Nephron (organoid): ENCODE data around the gene P3H1.

Source experiments
- H3K27ac Mint-ChIP-seq, 3 experiments: 2 replicates each; pipeline ENCODE4 v1.8.0; 2020; ENCODE audit warnings: mixed read lengths in 3 of 3, mild to moderate bottlenecking in 2 of 3, moderate library complexity in 1 of 3
- H3K27me3 Mint-ChIP-seq: 2 replicates; pipeline ENCODE4 v1.8.0; 2021; ENCODE audit warnings: low read depth, mild to moderate bottlenecking, moderate library complexity, mixed read lengths
- H3K36me3 Mint-ChIP-seq: 2 replicates; pipeline ENCODE4 v1.8.0; 2020; ENCODE audit warnings: low read depth, mixed read lengths
- H3K4me1 Mint-ChIP-seq: 2 replicates; pipeline ENCODE4 v1.8.0; 2020; ENCODE audit warnings: mixed read lengths
- H3K4me3 Mint-ChIP-seq, 3 experiments: 2 replicates each; pipeline ENCODE4 v1.8.0; 2020; ENCODE audit warnings: mild to moderate bottlenecking in 3 of 3, mixed read lengths in 3 of 3, moderate library complexity in 2 of 3
- H3K9me3 Mint-ChIP-seq: 2 replicates; pipeline ENCODE4 v1.8.0; 2020; ENCODE audit warnings: mixed read lengths
- CTCF ChIP-seq, 3 experiments: fragments of 200-600 bp; sonication (generic); IDR thresholded peaks; one replicate each; pipeline ENCODE4 v1.5.0; 2021; ENCODE audit warnings: antibody characterized with exemption in 3 of 3; ENCODE audit not compliant: unreplicated experiment in 3 of 3

The P3H1 gene

GRCh38 chr1:42740851-42741580, 25.8 kb downstream of the P3H1 start:
- Mint-ChIP-seq H3K27ac (peak overlapping the region; percentile 96 to 99 (median 98)), H3K4me1 (peaks cover 47% of the 10 kb centered on the region), H3K4me3 (peak overlapping the region; percentile 42 to 66 (median 59)), H3K36me3 (peaks cover 9% of the 10 kb centered on the region), H3K9me3 (no peaks in the 10 kb centered on the region), H3K27me3 (no peaks in the 10 kb centered on the region)
- TF ChIP-seq CTCF (IDR thresholded peaks at IDR 0.05; ENCODE audit: unreplicated experiment in 3 of 3) = no peak

GRCh38 chr1:42739753-42740700, 26.8 kb downstream of the P3H1 start, which contains the start of gene CLDN19:
Gene CLDN19, minus strand, starts transcription at chr1:42740236. Its CDS starts 173 bp downstream, at chr1:42740063.
- TF ChIP-seq CTCF (IDR thresholded peaks at IDR 0.05; ENCODE audit: unreplicated experiment in 3 of 3) = no peak
- H3K27me3 Mint-ChIP-seq = no peaks in the 10 kb centered on the region
- peaks cover 43% of the 10 kb centered on the region for H3K4me1 Mint-ChIP-seq
- no peaks in the 10 kb centered on the region for H3K9me3 Mint-ChIP-seq
- peak within 1 kb of the TSS; percentile 96 to 99 (median 98) for H3K27ac Mint-ChIP-seq
- H3K4me3 Mint-ChIP-seq = peak within 1 kb of the TSS; percentile 75 to 79 (median 76)
- H3K36me3 Mint-ChIP-seq = peaks cover under 1% of the 10 kb centered on the region

GRCh38 chr1:42738678-42739226, 28.1 kb downstream of the P3H1 start:
- Mint-ChIP-seq H3K27me3 (no peaks in the 10 kb centered on the region), H3K9me3 (no peaks in the 10 kb centered on the region), H3K4me1 (peaks cover 41% of the 10 kb centered on the region), H3K36me3 (no peaks in the 10 kb centered on the region), H3K4me3 (peak overlapping the region; percentile 75 to 79 (median 76)), H3K27ac (peak overlapping the region; percentile 89 to 99 (median 96))
- no peak for TF ChIP-seq CTCF (IDR thresholded peaks at IDR 0.05; ENCODE audit: unreplicated experiment in 3 of 3)

- no peaks in the 10 kb centered on the region for H3K27me3 Mint-ChIP-seq
- H3K4me3 Mint-ChIP-seq = peak overlapping the region in 2 of 3 experiments; percentile 26 to 79
Observed at GRCh38 chr1:42737986-42738677, 28.7 kb downstream of the P3H1 start.

More at GRCh38 chr1:42737986-42738677, 28.7 kb downstream of the P3H1 start:
- Mint-ChIP-seq H3K36me3 (no peaks in the 10 kb centered on the region), H3K9me3 (no peaks in the 10 kb centered on the region), H3K27ac (peak overlapping the region in 1 of 3 experiments; percentile 99), H3K4me1 (peaks cover 35% of the 10 kb centered on the region)
- TF ChIP-seq CTCF (IDR thresholded peaks at IDR 0.05; ENCODE audit: unreplicated experiment in 3 of 3) = no peak
